Medulla oblongata (tissue), 1 donor: ENCODE data around the gene DCUN1D2.
"Not testable (repeated sequence)": the region's sequence is repeated elsewhere in the genome, so short reads cannot be mapped to it uniquely, and the experiment has no call there.

ENCODE experiments used
- DNase-seq: peaks from one replicate; pipeline ENCODE4 v3.0.0-alpha.2; 2015; ENCODE audit errors: extremely low spot score

DCUN1D2 gene

GRCh38 chr13:113489549-113490495 is 689 bp downstream of the DCUN1D2 start:
- DNase-seq, result peak; percentile 33

DNA sequence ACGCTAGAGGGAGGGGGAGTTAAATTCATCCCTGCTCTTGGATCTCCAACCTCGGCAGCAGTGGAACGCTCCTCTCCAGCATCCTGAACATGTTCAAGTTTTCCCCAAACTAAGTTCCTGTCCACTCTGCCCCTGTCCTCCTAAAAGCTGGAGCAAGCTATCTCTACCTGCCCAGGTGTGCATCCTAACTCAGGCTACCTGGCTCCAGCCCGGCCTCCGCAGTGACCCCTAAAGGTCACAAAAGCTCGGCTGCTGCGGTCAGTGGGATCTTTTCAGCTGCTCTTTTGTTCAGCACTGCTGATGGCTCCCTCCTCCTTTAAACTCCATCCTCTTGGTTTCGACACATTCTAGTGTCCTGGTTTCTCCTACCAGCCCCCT is 1.4 kb downstream of the DCUN1D2 start:
- no peak for DNase-seq

- DNase-seq, result no peak
Observed at GRCh38 chr13:113488283-113488682, 2.2 kb downstream of the DCUN1D2 start.

DNA sequence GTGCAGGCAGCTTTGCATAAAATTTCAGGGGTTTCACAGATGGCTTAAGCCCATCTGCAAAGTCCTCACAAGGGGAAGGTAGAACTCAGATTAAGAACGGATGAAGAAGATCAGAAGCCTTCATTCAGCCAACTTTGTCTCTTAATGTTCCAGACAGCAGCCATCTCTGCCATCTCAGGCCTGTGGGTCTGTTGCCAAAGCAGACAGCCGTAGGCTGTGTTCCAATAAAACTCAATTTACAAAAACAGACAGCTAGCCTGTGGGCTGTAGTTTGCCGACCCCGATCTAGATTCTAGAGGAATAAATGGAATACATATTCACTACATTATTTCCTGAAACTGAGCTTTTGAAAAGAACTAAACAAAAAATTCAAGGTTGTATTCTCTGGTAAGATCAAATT is 3.8 kb downstream of the DCUN1D2 start:
- DNase-seq, result no peak

GRCh38 chr13:113485545-113485944 is 5.0 kb downstream of the DCUN1D2 start:
- no peak for DNase-seq

GRCh38 chr13:113483504-113484293 is 6.8 kb downstream of the DCUN1D2 start:
- peak; percentile 51 for DNase-seq

- DNase-seq, result no peak
Observed at GRCh38 chr13:113483081-113483480, 7.4 kb downstream of the DCUN1D2 start.

DNA sequence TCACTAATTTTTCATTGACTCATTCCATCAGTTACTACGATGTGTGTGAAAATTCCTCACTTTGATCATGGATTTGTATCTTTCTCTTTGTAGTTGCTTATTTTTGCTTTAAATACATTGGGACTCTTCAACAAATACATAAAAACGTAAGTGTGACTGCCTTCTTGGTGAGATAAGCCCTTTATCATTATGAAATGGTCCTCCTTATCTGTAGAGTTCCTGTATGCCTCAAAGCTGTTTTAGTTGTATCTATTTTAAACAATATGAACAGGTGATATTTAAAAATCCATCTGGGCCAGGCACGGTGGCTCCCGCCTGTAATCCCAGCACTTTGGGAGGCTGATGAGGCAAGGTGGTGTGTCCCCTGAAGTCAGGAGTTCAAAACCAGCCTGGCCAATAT is 11.3 kb downstream of the DCUN1D2 start:
- no peak for DNase-seq

DNA sequence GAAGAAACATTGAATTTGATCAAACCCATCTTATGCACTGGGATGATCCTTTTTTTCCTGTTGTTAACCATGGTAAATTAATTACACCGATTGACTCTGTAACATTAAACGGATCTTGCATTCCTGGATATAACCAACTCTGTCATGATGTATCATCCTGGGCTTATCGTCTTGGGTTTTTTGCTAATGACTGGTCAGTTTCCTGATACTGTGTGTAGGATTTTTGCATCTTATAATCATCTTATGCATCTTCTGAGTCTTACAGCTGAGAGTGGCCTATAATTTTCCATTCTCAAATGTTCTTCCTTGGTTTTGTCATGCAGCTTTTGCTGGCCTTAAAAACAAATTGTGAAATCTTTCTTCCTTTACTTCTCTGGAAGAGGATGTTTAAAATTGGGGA is 12.8 kb downstream of the DCUN1D2 start:
- no peak for DNase-seq

DNA sequence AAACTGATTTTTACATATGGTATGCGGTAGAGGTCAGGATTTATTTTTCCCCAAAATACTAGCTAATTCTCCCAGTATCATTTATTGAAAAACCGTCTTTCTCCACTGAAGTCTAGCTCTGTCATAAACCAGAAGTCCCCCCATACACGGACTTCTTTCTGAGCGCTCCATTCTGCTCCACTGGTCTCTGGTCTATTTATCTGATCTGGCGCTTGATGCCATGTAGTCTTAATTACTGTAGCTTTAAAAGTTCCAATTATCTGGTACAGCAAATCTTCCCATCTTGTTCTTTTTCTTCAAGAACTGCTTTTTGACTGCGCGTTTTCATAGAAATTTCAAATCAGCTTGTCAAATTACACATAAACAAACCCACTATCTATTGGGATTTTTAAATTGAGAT is 13.7 kb downstream of the DCUN1D2 start:
- DNase-seq, result no peak

GRCh38 chr13:113475911-113476310 is 14.6 kb downstream of the DCUN1D2 start:
- DNase-seq, result no peak

- no peak for DNase-seq
Observed at GRCh38 chr13:113475280-113475679, 15.2 kb downstream of the DCUN1D2 start.

DNA sequence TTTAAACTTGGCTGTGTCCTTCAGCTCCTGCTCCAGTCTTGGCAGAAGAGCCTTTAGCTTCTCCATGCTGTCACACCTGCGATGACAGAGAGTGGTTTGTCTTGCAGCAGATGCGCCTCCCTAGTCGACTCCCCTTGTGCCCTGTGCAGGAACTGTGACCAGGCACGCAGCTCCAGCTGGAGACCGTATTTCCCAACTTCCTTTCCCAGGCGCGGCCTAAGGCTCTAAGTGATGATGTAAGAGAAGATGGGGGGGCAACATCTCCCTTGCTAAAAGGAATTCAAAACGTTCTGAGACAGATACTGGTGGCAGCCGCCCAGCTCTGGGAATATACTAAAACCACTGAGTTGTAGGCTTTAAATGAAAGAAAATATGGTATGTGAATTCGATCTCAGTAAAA is 16.3 kb downstream of the DCUN1D2 start:
- no peak for DNase-seq

GRCh38 chr13:113472355-113473025 is 18.0 kb downstream of the DCUN1D2 start:
- DNase-seq, result no peak

DNA sequence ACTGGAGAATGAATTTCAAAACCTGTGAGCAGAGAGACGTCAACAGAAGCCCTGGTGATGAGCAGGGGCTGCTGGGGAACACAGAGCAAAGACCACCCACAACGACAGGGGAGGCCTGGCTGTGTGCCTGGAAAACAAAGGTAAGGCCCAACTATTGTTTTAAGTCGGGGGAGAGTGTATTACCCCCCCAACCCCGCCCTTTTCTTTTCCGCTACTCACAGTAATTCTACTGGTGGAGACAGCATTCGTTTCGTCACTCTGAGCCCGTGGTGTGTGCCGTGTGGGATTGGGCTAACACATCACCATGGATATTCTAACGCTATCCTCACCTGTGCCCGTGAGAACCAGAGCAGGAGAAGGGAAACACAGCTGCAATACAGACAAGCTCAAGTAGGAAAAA is 18.7 kb downstream of the DCUN1D2 start:
- no peak for DNase-seq

DNA sequence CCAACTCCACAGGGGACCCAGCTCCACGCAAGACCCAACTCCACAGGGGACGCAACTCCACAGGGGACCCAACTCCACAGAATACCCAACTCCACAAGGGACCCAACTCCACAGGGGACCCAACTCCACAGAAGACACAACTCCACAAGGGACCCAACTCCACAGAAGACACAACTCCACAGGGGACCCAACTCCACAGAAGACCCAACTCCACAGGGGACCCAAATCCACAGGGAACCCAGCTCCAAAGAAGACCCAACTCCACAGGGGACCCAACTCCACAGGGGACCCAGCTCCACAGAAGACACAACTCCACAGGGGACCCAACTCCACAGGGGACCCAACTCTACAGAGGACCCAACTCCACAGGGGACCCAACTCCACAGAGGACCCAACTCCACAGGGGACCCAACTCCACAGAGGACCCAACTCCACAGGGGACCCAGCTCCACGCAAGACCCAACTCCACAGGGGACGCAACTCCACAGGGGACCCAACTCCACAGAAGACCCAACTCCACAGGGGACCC is 19.8 kb downstream of the DCUN1D2 start:
- not testable (repeated sequence) for DNase-seq

DNA sequence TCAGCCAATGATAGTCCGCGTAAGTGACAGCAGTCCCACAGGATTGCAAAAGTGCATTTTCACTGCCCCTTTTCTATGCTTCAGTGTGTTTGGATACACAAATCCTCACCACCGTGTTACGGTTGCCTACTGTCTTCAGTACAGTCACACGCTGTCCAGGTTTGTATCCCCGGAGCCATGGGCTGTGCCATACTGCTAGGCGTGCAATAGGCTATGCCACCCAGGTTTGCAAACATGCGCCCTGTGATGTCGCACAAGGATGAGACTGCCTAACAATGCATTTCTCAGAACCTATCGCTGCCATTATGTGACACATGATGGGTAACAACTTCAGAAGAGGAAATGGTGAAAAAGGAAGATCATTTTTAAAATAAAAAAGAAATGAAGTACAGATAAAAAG is 20.4 kb downstream of the DCUN1D2 start:
- DNase-seq, result no peak

DNA sequence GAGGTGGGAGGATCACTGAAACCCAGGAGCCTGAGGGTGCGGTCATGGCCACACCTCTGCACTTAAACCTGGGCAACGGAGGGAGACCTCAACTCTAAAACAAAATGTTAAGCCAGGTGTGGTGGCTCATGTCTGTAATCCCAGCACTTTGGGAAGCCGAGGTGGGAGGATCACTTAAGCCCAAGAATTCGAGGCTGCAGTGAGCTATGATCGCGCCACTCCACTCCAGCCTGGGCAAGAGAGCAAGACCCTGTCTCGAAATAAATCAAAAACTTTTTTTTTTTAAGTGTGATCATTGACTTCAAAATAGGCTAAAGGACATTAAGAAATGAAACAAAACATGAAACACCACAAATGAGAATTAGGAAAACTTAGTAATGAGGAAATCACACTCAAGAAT is 20.9 kb downstream of the DCUN1D2 start:
- no peak for DNase-seq

DNA sequence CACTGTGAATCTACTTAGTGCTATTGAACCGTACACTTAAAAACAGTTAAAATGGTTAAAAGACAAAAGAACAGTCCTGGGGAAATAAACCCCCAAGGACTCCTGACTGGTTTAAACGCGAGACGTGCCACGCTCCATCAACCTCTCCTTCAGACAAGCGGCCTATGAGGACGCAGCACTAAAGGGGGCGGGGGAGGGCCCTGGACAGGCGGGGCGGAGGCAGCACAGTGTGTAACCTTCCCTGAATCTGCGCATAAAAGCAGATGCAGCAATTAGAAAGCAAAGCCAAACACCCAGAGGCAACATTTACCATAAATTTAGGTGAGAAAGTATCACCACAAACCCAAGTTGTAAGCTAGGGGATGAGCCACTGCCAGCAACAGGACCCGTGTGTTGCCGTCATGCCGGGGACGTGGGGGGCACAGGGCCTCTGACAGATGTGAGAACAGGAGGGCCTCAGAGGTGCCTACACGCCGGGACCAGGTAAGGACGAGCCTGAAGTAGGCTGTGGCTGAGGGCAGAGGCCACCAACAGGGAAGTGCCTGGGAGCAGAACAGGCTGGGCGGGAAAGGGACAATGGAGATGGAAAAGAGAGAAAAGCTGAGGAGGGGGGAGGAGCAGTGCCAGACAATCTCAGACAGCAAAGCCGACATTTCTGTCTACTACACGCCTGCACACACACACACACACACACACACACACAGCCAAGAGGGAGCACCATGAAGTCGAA is 21.9 kb downstream of the DCUN1D2 start:
- DNase-seq, result no peak

- no peak for DNase-seq
Observed at GRCh38 chr13:113468029-113468428, 22.5 kb downstream of the DCUN1D2 start.

DNA sequence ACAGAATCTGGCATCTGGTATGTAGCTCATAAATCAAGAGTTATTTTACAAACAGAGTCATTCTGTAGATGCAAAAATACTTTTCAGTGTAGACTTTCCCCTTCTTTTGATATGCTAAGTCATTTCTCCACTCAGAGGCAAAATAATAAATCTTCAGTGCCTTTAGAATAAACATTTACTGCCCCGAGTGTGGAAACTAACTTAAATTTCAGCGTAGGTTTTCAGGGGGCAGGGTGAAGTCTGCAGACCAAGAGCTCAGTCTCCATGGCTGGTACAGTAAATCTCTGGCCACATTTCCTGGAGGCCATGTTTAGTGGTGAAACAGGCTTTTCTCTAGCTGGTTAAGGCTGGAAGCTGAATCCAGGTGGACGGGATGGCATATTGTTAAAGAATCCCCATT is 24.1 kb downstream of the DCUN1D2 start:
- no peak for DNase-seq
